ENCODE measurements around the gene BUB1.
"Not testable (repeated sequence)": the region's sequence is repeated elsewhere in the genome, so short reads cannot be mapped to it uniquely, and the experiment has no call there.

The BUB1 gene

DNA sequence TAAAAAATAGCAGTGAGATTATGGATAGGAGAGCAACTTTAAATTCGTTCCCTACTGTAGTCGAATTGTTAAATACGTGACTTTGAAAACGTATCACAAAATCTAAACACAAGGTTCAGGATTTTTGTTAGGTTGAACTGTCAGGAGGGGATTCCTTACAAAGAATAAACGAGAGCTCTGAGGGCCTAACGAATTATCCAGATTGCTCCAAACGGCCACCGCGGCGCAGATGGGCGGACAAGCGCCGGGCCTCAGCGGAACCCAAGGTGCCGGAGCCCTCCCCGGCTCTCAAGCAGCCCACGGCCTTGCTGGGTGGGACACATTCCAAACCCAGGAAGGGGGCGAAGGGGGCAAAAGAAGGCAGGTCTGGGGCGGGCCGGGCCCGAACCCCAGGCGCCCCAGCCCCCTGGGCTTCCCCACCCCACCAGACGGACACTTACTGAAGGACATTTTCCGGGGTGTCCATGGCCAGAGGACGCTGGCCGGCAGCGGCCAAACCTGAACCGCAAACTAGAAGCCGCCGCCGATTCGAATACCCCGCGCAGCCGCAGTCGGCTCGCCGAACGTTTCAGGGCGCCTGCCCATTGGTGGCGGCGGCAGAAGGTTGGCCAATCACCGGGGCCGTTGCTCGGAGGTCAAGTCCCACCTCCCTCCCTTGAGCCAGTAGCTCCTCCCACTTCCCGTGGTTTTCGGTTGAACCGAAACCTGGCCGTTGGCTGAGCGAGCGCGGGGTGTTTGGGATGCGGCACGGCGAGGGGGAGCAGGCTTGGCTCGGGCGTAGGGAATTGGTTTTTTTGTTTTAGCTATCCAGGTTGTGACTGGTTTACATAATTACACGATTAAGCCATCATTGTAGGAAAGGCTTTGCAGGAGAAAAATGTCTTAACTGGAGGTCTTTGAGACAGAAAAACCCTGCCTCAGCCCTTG, at the start of gene BUB1:
TSS of gene BUB1 (minus strand) at position 534 of the 927 bp plus-strand sequence. CDS start at position 466, 68 bp downstream.
- DNase-seq, result peak; percentile 98

DNA sequence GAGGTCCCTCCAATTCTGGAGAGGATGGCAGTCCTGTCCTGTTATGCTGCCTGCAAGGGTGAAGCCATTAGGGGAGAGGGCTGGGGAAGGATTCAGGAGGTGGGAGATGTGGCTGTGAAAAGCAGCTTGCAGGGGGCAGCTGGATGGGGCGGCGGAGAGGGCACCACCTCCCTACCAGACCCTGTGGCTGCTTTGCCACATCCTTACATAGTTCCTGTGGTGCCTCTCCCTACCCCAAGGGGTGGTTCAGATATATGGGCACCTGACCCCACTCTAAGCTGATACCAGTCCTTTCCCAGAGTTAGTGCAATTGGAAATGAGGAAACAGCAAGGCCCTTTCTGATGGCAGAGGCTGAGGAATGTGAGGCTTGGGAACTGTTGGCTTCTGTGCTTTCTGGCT, 48.4 kb upstream of the BUB1 start:
- DNase-seq, result no peak

DNA sequence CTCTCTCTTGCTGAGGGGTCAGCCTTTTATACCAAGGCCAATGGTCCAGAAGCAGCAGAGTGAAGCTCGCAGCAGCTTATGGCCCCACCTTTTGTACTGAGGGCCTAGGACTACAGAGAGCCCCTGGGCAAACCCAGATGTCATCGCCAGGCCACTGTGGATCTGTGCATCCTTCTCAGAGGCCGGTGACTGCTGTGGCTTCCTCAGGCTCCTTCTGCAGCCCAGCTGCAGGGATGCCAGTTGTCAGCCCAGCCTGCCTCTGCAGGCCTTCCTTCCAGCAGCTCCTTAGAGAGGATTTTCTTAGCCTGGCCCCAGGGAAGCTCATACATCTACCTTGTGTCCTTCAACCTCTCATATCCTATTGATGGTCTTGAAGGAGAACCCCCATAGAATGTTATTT, 48.0 kb upstream of the BUB1 start:
- no peak for DNase-seq

DNA sequence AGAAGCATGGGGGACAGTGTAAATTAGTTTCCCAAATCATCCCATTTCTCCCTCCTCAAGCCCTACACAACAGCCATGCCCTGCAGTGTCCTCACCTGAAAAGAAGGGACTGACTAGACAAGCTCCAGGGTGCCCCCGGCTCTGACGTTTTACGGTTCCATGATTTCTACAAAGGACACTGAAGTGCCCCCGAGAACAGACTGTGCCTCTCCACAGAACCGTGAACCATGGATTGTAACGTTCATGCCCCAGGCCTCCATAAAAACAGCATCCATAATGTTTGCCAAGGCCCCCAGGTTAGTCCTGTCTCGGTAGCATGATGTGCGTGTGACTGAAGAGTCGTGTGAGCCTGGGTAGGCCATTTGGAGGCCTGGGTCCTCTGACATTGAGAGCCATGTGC, 47.5 kb upstream of the BUB1 start:
- DNase-seq, result no peak

DNA sequence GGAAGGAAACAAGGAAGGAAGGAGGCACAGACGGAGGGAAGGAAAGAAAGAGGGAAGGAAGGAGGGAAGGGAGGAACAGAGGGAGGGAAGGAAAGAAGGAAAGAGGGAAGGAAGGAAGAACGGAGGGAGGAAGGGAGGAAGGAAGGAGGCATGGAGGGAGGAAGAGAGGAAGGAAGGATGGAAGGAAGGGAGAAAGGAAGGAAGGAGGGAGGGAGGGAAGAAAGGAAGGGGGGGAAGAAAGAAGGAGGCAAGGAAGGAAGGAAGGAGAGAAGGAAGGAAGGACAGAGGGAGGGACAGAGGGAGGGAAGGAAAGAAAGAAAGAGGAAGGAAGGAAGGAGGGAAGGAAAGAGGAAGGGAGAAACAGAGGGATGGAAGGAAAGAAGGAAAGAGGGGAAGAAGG, 47.0 kb upstream of the BUB1 start:
- no peak for DNase-seq

DNA sequence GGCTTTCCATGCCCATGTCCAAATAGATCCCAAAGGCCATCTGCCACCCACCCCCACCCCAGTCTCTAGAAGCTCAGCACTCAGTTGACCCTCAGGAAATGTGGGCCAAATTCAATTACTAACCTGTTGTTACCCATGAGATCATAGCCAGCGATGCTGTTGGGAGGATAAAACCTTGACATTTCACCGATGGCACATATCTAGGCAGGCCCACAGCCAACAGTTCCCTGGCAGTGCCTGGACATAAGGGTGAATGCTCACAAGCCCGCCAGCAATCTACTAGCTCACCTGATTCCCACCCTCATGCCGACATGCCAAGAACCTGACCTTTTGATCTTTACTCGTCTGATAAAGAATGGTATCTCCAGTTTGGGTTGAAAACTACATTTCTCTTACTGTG, 42.7 kb upstream of the BUB1 start:
- no peak for DNase-seq

DNA sequence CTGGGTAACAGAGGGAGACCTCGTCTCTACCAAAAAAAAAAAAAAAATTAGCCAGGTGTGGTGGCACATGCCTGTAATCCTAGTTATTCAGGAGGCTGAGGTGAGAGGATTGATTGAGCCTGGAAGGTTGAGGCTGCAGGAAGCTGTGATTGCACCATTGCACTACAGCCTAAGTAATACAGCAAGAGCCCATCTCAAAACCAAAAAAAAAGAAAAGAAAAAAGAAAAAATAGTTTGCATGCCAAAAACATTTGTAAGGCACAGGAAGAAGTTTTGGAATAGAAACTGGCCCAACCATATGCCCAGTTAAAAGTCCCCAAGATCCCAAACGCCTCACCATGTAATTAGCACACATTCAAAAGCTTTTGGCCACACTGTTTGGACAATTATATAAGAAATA, 41.1 kb upstream of the BUB1 start:
- no peak for DNase-seq

DNA sequence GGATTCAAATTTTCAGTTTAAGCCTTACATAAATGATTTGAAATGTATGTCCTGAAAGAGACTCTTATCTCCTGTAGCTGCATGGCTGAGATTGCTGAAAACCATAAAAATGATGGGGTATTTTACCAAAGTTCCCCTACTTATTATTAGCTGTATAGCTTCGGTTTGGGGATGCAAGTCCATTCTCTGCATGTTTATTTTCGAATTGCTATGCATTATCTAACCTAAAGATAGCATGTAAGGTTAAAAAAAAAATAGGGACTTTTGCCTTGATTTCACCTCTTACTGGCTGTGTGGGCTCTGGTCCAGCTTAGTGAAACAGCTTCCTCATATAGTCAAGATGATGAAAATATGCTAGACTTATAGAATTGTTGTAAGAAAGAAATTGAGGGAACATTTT, 40.5 kb upstream of the BUB1 start:
- no peak for DNase-seq

DNA sequence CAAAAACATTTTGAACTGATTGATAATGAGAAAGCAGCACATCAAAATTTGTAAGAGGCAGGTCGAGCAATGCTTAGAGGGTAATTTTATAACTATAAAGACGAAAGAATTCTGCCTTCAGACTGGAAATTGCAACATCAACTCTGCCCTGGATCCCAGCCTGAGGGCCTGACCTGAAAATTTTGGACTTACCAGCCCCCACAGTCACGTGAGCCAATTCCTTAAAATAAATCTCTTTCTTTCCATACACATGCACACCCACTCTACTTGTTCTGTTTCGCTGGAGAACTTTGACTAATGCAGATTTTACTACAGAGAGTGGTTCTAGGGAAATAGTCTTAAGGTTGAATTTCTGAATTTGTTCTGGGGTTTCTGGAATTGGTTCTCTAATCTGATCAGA, 39.9 kb upstream of the BUB1 start:
- no peak for DNase-seq

DNA sequence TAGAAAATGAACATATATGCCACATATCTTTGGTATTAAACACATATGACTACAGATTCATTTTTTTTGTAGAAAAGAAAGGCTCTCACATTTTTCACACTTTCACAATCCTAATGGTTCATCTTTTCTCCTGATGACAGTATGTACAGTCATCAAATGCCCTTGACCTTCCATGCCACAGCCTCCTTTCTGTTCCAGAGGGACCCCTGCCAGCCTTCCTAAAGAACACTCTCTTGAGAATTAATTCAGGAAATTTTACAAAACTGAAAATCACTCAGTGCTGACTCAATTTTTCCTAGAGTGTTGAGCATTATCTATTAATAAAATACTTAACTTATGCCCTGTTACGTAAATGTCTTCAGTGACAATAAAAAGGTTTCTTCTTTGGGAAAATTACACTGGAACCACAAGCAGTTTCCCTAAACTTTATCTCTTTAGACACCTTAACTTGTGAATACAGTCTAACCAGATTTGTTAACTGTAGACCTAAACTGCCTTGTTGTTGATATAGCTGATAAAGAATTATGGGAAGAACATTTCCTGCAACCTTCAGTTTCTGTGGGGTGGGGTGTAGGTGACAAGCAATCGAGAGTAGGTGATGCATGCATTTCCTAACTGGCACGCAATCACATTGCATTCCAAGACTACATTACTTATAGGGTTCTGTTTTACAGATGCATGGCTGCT, 39.2 kb upstream of the BUB1 start:
- DNase-seq, result no peak

DNA sequence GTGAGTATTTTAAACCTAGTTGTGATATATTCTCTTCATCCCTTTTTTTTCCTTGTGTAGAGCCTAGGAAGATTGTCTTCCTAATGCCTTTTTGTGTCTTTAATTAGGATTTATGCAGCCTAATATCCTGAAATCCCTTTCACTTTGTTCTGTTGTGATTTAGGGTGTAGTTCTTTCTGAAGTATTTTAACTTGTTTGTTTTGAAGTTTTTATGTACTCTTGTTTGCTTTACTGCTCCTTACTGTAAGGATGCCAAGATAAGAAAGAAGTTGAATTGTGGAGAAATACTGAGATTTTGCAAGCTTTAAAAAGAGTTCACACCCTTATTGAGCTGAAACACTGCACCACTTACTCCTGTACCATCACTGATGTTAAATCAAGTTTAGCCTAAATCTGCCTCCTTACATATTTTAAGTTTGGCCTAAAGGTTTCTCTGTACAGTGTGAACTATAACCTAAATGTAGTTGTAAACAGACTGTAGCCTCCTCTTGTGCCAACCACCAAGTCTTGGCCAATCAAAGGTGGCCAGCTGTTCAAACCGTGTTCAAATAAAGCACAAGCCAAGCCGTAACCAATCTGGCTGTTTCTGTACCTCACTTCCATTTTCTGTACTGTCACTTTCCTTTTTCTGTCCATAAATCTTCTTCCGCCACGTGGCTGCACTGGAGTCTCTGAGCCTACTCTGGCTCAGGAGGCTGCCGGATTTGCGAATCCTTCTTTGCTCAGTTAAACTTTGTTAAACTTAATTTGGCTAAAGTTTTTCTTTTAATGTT, 36.8 kb upstream of the BUB1 start:
- no peak for DNase-seq

DNA sequence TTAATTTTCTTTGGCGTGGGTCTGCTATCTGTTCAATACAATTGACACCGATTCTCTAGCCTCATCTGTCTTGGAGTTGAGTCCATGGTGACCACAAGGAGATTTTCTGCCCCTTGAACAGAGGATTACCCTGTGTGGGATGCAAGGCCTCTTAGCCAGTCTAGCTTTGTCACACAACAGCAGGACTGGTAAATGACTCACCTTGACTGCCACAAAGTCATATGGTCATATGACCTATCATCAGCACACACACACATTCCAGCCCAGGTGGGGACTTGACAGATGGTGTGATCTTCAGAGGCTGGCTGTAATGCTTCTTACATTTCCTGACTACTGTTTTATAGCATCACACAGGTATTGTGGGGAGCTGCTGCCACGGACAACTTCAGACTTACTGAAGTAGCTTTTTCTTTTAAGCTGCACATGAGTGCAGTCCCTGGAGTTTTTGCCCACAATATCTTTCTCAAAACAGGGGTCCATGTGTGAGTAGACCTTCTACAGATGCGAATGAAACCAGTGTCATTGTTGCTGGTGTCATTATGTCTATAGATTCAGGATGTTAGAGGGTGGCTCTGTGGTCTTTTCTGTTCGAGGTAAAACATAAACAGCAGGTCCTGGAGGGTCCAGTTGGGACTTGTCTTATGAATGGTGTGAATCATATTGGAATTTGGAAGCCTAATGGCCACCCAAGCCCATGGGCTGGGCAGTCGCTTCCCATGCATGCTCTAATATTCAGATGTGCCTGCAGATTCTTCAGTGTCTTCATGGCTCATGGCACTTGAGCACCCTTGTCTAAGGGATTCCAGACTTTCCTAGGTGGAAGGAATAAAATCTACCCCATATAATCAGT, 35.9 kb upstream of the BUB1 start:
- peak; percentile 19 for DNase-seq

DNA sequence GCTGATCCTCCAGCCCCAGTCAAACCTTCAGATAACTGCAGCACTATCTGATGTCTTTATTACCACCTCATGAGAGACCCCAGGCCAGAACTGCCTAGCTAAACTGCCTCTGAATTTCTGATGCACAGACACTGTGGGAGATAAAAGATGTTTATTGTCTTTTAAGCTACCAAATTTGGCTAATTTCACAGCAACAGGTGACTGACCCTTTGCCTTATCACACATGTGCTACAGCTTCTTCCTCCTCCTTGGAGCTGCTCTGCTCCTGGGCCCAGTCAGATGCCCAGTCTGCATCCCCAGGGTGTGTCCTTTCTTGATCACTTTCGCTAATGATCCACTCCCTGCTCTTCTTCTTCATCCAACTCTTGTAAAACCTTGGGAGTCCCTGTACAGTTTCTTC, 34.9 kb upstream of the BUB1 start:
- DNase-seq, result no peak

DNA sequence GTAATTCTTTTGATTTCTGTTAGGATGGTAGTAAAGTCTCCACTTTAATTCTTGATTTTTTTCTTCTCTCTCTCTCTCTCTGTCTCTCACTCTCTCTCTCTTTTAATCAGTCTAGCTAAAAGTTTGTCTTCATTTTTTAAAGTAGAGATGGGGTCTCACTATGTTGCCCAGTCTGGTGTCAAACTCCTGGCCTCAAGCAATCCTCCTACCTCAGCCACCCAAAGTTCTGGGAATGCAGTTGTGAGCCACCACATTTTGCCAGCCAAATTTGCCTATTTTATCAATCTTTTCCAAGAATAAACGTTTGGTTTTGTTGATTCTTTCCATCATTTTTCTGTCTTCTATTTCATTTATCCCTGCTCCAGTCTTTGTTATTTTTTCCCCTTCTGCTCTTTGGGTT, 30.6 kb upstream of the BUB1 start:
- no peak for DNase-seq

DNA sequence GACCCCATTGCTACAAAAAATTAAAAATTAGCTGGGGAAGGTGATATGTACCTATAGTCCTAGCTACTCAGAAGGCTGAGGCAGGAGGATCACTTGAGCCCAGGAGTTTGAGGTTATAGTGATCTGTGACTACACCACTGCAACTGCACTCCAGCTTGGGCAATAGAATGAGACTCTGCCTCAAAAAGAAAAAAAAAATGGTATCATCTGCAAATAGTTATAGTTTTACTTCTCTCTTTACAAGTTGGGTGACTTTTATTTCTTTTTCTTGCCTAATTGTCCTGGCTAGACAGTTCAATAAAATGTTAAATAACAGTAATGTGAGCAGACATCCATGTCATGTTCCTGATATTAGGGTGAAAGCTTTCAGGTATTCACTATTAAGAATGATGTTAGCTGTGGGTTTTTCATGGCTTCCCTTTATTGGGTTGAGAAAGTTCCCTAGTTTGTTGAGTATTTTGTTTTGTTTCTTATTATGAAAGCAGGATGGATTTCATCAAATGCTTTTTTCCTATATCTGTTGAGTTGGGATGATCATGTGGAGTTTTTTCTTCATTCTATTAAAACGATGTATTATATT, 29.6 kb upstream of the BUB1 start:
- DNase-seq, result no peak

DNA sequence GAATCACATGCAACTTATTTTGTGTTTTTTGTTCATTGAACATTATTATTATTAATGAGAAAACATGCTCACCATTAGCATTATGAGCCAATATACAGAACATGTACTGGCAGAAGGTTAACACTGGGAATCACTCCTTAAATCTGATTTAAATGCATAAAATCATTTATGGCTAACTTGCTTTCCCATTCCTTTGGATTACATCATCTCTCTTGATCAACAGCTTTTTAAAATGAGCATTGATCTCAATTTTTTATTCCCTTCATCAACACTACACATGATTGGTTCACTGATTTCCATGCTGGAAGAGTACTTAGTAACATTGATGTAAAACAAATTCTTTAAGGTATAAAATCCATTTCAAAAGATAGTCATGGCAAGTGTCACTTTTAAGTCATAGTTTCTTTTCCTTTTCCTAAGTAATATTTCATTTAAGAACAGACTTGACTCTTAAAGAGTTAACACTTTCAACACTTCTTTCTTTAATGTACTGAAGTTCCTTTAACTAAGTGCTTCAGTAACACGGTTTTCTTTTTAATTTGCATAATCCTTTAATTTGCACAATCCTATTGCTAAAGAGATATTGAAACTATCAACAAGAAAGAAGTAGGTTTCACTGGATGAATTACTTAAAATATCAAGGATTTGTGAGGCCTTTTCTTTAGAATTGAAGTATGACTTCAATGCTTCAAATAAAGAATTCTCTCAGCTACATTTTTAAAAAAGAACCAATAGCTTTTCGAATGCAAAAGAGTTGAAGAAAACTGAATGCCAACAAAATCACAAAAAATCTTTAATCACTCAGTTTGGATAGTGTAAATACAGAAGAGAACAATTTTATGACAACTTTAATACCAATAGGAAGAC, 24.9 kb upstream of the BUB1 start:
- no peak for DNase-seq

DNA sequence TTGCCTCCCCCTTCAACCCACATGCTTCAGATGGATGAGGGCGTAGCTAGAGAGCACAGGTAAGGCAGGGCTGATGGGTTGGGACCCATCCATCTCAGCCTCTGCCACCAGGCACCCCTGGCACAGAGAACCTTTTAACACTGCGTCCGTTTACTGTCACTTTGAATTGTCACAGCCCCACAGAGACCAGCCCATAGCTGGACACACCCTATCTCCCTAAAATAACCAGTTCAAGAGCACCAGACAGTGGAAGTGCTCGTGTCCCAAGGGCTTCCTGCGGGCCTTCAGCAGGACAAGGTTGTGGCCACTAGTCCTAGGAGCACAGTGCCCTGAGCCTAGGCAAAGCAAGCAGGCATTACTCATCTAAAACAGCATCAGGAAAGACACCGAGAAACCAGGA, 20.4 kb upstream of the BUB1 start:
- DNase-seq, result not testable (repeated sequence)

DNA sequence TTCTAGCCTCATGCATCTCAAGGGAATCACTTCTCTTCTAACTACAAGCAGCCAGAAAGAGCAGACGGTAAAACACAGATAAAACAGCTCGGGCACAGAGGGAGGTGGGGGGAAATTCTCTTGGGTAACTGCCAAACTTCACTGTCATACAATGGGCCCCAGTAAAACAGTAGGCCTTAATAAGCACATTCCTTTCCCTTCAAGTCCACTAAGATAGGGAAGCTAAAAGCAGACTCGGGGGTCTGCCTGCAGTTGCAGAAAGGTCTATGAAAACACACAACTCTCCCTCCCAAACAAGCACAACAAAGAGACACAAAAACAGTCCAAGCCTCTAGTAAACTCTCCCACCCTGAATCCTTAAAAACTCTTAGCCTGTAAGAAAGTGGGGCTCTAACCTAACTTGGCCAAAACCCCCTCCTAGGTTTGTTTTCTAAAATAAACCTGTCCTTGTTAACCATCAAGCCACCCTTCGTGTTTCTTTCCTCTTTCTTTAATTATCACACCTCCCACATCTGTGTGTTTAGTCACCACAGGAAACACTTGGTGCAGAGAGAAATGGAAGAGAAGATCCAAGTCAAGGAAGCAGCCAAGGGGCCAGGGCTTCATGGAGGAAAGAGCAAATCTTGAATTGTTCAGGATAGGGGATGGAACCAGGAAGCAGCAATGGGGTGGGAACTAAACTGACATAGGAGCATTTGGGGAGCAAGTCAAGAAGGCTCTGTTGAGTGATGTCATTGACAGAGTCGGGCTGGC, 17.5 kb upstream of the BUB1 start:
- not testable (repeated sequence) for DNase-seq

DNA sequence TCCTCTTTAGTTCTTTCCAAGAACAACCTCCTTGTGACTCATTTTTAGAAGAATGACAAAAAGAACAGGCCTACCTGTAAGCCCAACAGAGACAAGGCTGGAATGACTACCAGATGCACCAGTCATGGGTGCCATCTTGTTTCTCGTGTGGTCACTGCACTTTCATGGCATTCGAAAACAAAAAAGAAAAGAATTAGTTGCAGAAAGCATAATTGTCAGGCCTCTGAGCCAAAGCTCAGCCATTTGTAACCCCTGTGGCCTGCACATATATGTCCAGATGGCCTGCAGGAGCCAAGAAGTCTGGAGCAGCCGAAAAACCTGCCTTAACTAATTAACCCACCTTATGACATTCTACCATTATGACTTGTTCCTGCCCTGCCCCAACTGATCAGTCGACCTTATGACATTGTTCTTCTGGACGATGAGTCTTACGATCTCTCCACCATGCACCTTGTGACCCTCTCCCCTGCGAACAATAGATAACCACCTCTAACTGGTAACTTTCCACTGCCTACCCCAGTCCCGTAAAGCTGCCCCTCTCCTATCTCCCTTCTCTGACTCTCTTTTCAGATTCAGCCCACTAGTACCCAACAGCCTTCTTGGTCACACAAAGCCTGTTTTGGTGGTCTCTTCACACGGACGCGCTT, 13.9 kb upstream of the BUB1 start:
- no peak for DNase-seq

All from NCI-H82 (cell line).